IMR-90 (cell line): Measurements from ENCODE around the gene STK25. TPM values are rescaled to one million over a fixed set of nuclear protein-coding genes. Genes with fewer than 3 reads are reported as not detected.
A peak's percentile ranks its signal among the peaks of the same experiment; 100 is the strongest.
"Not testable (repeated sequence)": the region's sequence is repeated elsewhere in the genome, so short reads cannot be mapped to it uniquely, and the experiment has no call there.

Experiments
- ATAC-seq: fragments of 200-7000 bp; cut with Tn5 transposase; 2 replicates; pipeline ENCODE4 v1.9.1; 2020; ENCODE audit warnings: low read depth, mild to moderate bottlenecking, moderate library complexity
- BruUV-seq: library from RNA; stranded (reverse); fragments of 400-500 nt; replicated peaks from 2 replicates; lab custom pipeline; 2021; lab: Mats Ljungman, UMichigan
- CTCF ChIA-PET: fragments of 300-600 bp; formaldehyde crosslinking; extraction: SDS; loops from one replicate; lab custom pipeline; 2021; ENCODE audit warnings: antibody characterized with exemption; lab: Yijun Ruan, JAX
- POLR2A ChIA-PET: fragments of 300-600 bp; sonication (Branson Sonifier 250); formaldehyde crosslinking; loops from one replicate; lab custom pipeline; 2022; ENCODE audit warnings: antibody characterized with exemption; ENCODE audit not compliant: unreplicated experiment; lab: Charles Lee
- DNase-seq: peaks from one replicate; pipeline ENCODE4 v3.0.0; 2013
- H2AFZ ChIP-seq: replicated peaks from 2 replicates; pipeline ENCODE3; 2013; ENCODE audit warnings: low read length, mild to moderate bottlenecking; ENCODE audit not compliant: poor library complexity
- H2AK5ac ChIP-seq: 2 replicates; pipeline ENCODE4 v1.6.1; 2013; ENCODE audit warnings: low read depth, low read length, inconsistent platforms
- H2AK9ac ChIP-seq: replicated peaks from 2 replicates; pipeline ENCODE3; 2013; ENCODE audit warnings: mild to moderate bottlenecking, low read depth, low read length, moderate library complexity; ENCODE audit not compliant: poor library complexity
- H2BK120ac ChIP-seq: 2 replicates; pipeline ENCODE4 v1.6.1; 2013; ENCODE audit warnings: low read depth, low read length, inconsistent platforms
- H2BK15ac ChIP-seq: 3 replicates; pipeline ENCODE4 v1.6.1; 2013; ENCODE audit warnings: low read depth, low read length, inconsistent platforms
- H2BK20ac ChIP-seq: 2 replicates; pipeline ENCODE4 v1.6.1; 2013; ENCODE audit warnings: low read depth, mild to moderate bottlenecking, inconsistent platforms, low read length, moderate library complexity
- H2BK5ac ChIP-seq: 2 replicates; pipeline ENCODE4 v1.6.1; 2013; ENCODE audit warnings: mild to moderate bottlenecking, low read depth, low read length, inconsistent platforms; ENCODE audit not compliant: poor library complexity, severe bottlenecking
- H3K14ac ChIP-seq: replicated peaks from 2 replicates; pipeline ENCODE4 v1.6.1; 2013; ENCODE audit warnings: low read depth, low read length, inconsistent platforms
- H3K18ac ChIP-seq: 2 replicates; pipeline ENCODE4 v1.6.1; 2013; ENCODE audit warnings: low read depth, low read length, control low read depth
- H3K23ac ChIP-seq: 2 replicates; pipeline ENCODE4 v1.6.1; 2013; ENCODE audit warnings: low read depth, low read length, inconsistent platforms
- H3K27ac ChIP-seq: 2 replicates; pipeline ENCODE4 v1.5.1; 2013; ENCODE audit warnings: mild to moderate bottlenecking, control low read depth, low read length; ENCODE audit not compliant: insufficient read depth
- H3K27me3 ChIP-seq: 2 replicates; pipeline ENCODE4 v1.6.1; 2013; ENCODE audit warnings: low read length; ENCODE audit not compliant: control insufficient read depth, insufficient read depth
- H3K36me3 ChIP-seq: 2 replicates; pipeline ENCODE4 v1.6.1; 2013; ENCODE audit warnings: low read length, mixed read lengths; ENCODE audit not compliant: control insufficient read depth, insufficient read depth
- H3K4ac ChIP-seq: 2 replicates; pipeline ENCODE4 v1.6.1; 2013; ENCODE audit warnings: low read depth, low read length, inconsistent platforms
- H3K4me1 ChIP-seq: 2 replicates; pipeline ENCODE4 v1.6.1; 2013; ENCODE audit warnings: low read length, mixed read lengths; ENCODE audit not compliant: control insufficient read depth, insufficient read depth
- H3K4me2 ChIP-seq: 2 replicates; pipeline ENCODE4 v1.6.1; 2013; ENCODE audit warnings: low read depth, mild to moderate bottlenecking, control low read depth, low read length, moderate library complexity
- H3K4me3 ChIP-seq: 2 replicates; pipeline ENCODE4 v1.5.1; 2013; ENCODE audit warnings: low read depth, mild to moderate bottlenecking, control low read depth, low read length, moderate library complexity; ENCODE audit not compliant: insufficient read depth
- H3K56ac ChIP-seq: 2 replicates; pipeline ENCODE4 v1.6.1; 2013; ENCODE audit warnings: low read length, inconsistent platforms; ENCODE audit not compliant: insufficient read depth; ENCODE audit errors: extremely low read depth
- H3K79me1 ChIP-seq, 2 experiments: 2 replicates each; pipeline ENCODE4 v1.6.1; 2013; ENCODE audit warnings: low read length in 2 of 2, inconsistent platforms in 1 of 2, low read depth in 1 of 2
- H3K9ac ChIP-seq: 2 replicates; pipeline ENCODE4 v1.6.1; 2013; ENCODE audit warnings: low read depth, low read length, control low read depth
- H3K9me1 ChIP-seq: 2 replicates; pipeline ENCODE4 v1.6.1; 2013; ENCODE audit warnings: low read length, inconsistent platforms; ENCODE audit not compliant: insufficient read depth
- H3K9me3 ChIP-seq: 2 replicates; pipeline ENCODE4 v1.6.1; 2013; ENCODE audit warnings: low read length; ENCODE audit not compliant: control insufficient read depth, insufficient read depth
- H4K20me1 ChIP-seq: 2 replicates; pipeline ENCODE4 v1.6.1; 2013; ENCODE audit warnings: low read length, inconsistent platforms; ENCODE audit not compliant: insufficient read depth
- H4K5ac ChIP-seq: 2 replicates; pipeline ENCODE4 v1.6.1; 2013; ENCODE audit warnings: mild to moderate bottlenecking, low read depth, low read length, control low read depth
- H4K8ac ChIP-seq, 2 experiments: 2 replicates each; pipeline ENCODE4 v1.6.1; 2013; ENCODE audit warnings: low read depth in 2 of 2, low read length in 2 of 2, control low read depth in 1 of 2, inconsistent platforms in 1 of 2
- H4K91ac ChIP-seq: 2 replicates; pipeline ENCODE4 v1.6.1; 2013; ENCODE audit warnings: low read depth, low read length, inconsistent platforms; ENCODE audit not compliant: insufficient read depth
- MAFK ChIP-seq: IDR thresholded peaks from 2 replicates; pipeline ENCODE4 v1.6.1; 2012; ENCODE audit warnings: low read depth, low read length, improper control_type of control experiment
- MAZ ChIP-seq: IDR thresholded peaks from 2 replicates; pipeline ENCODE4 v1.6.1; 2012; ENCODE audit warnings: low read depth, mild to moderate bottlenecking, low read length, improper control_type of control experiment, moderate library complexity, borderline replicate concordance
- RCOR1 ChIP-seq: IDR thresholded peaks from 2 replicates; pipeline ENCODE4 v1.6.1; 2012; ENCODE audit warnings: mild to moderate bottlenecking, low read length, improper control_type of control experiment; ENCODE audit not compliant: insufficient replicate concordance
- WGBS, 2 experiments: methylation state at CpG; one replicate each; pipeline versions ENCODE4 v1.1.5 to v1.1.7; 2013; ENCODE audit warnings: missing lambda C conversion rate in 2 of 2; ENCODE audit not compliant: insufficient read length in 1 of 2; ENCODE audit errors: extremely low coverage in 2 of 2; 5-methylcytosine and 5-hydroxymethylcytosine counted together
- dilution Hi-C: fragments of 300-500 bp; cut with HindIII; formaldehyde crosslinking; loops from one replicate; pipeline ENCODE4 v1.14.3; 2018; ENCODE audit warnings: low sequenced_read_pairs; ENCODE audit not compliant: unreplicated experiment
- in situ Hi-C: fragments of 300-500 bp; cut with MboI; formaldehyde crosslinking; loops from 3 replicates; pipeline ENCODE4 v1.14.3; 2019; ENCODE audit warnings: low sequenced_read_pairs, inconsistent platforms, mixed read lengths
- intact Hi-C: fragments of 100-400 bp; cut with micrococcal nuclease; formaldehyde crosslinking; loops from 2 replicates; pipeline ENCODE4 v1.10.0; 2022
- polyA plus RNA-seq, 3 experiments: library from polyadenylated mRNA; depleted of rRNA; stranded (reverse); fragments of >200 nt; gene quantifications; 2 replicates each; pipeline ENCODE4 v1.2.3, GENCODE V29; 2012; ENCODE audit warnings: low replicate concordance in 1 of 3
- total RNA-seq: library from RNA; depleted of rRNA; stranded (reverse); fragments of >200 nt; gene quantifications from 2 replicates; pipeline ENCODE4 v1.2.3, GENCODE V29; 2012

Gene STK25
- total and polyA plus RNA-seq, 2 of the 4 experiments (the other 2 are of a cell fraction), result 258 to 392 TPM

GRCh38 chr2:241454837-241455485 lies 53.4 kb downstream of the STK25 start:
- Histone ChIP-seq H2AK9ac (no peak overlapping the region), H3K4me3 (no peak overlapping the region), H3K27ac (no peak overlapping the region), H4K8ac (no peak overlapping the region), H2AFZ (no peak overlapping the region), H3K4me1 (no peaks in the 10 kb centered on the region), H2BK20ac (no peak overlapping the region), H3K9me3 (no peaks in the 10 kb centered on the region), H3K36me3 (peaks cover 2% of the 10 kb centered on the region; the same call in 1 of the 2 replicates), H2BK15ac (no peak overlapping the region), H4K91ac (no peak overlapping the region), H2BK120ac (no peak overlapping the region), H3K9me1 (0 out of 2 replicates have a peak, but pooled peaks cover 2% of the 10 kb centered on the region), H2AK5ac (no peak overlapping the region), H3K79me1 (no peaks in the 10 kb centered on the region), H3K56ac (no peak overlapping the region), H4K5ac (no peak overlapping the region), H3K27me3 (no peaks in the 10 kb centered on the region), H3K14ac (no peak overlapping the region), H3K18ac (no peak overlapping the region), H3K4me2 (no peak overlapping the region), H2BK5ac (no peak overlapping the region), H3K4ac (no peak overlapping the region), H4K20me1 (no peaks in the 10 kb centered on the region), H3K9ac (no peak overlapping the region), H3K23ac (no peak overlapping the region)
- CTCF ChIA-PET, result no interaction called here
- dilution Hi-C loops, result no loop called here
- ATAC-seq, result no peak
- no peak for TF ChIP-seq RCOR1
- TF ChIP-seq MAFK, result peak; percentile 90
- TF ChIP-seq MAZ, result no peak
- DNase-seq, result no peak
- intact Hi-C loops, result loop anchor here (5.0 kb wide), 1 partner anchor 38 kb away; no protein-coding TSS in a partner anchor
- in situ Hi-C loops, result no loop called here
- POLR2A ChIA-PET, result no interaction called here
- WGBS, 2 experiments, result no CpG with 5 or more reads among the region's 3 CpGs
- BruUV-seq, result no TSS peak

GRCh38 chr2:241453919-241454318 lies 54.5 kb downstream of the STK25 start:
- H3K9me3 ChIP-seq, H3K9me1 ChIP-seq, H4K91ac ChIP-seq, H2BK120ac ChIP-seq, H3K27me3 ChIP-seq, H3K9ac ChIP-seq, H2AFZ ChIP-seq, H3K14ac ChIP-seq, H3K36me3 ChIP-seq, H3K4me2 ChIP-seq, H3K4me3 ChIP-seq, H3K4ac ChIP-seq, H3K18ac ChIP-seq, POLR2A ChIA-PET, CTCF ChIA-PET, DNase-seq, H4K5ac ChIP-seq, H2BK20ac ChIP-seq, H3K4me1 ChIP-seq, H2BK15ac ChIP-seq, H3K56ac ChIP-seq, H3K27ac ChIP-seq, in situ Hi-C loops, H4K8ac ChIP-seq, H2BK5ac ChIP-seq, H3K79me1 ChIP-seq, H3K23ac ChIP-seq, H2AK5ac ChIP-seq, BruUV-seq, ATAC-seq, H4K20me1 ChIP-seq, dilution Hi-C loops: not testable (repeated sequence)
- 92% methylated on average over 2 of the region's 9 CpGs; no CpG with 5 or more reads in 1 of the 2 experiments for WGBS, 2 experiments
- intact Hi-C loops, result loop anchor here (5.0 kb wide), 1 partner anchor 37 kb away; no protein-coding TSS in a partner anchor
- H2AK9ac ChIP-seq, result peak overlapping the region; percentile 55
